HL-60 (cell line): ENCODE results near the gene NRCAM.

Experiments
- TF ChIP-seq, protein P1 (sequence below): IDR thresholded peaks from one replicate; pipeline ENCODE4 v1.5.1; 2011; ENCODE audit warnings: low read length, control low read depth, inconsistent platforms; ENCODE audit not compliant: insufficient read depth
- TF ChIP-seq, protein P2 (sequence below): IDR thresholded peaks from 2 replicates; pipeline ENCODE4 v1.6.1; 2012; ENCODE audit warnings: low read depth; ENCODE audit not compliant: insufficient replicate concordance

DNA sequence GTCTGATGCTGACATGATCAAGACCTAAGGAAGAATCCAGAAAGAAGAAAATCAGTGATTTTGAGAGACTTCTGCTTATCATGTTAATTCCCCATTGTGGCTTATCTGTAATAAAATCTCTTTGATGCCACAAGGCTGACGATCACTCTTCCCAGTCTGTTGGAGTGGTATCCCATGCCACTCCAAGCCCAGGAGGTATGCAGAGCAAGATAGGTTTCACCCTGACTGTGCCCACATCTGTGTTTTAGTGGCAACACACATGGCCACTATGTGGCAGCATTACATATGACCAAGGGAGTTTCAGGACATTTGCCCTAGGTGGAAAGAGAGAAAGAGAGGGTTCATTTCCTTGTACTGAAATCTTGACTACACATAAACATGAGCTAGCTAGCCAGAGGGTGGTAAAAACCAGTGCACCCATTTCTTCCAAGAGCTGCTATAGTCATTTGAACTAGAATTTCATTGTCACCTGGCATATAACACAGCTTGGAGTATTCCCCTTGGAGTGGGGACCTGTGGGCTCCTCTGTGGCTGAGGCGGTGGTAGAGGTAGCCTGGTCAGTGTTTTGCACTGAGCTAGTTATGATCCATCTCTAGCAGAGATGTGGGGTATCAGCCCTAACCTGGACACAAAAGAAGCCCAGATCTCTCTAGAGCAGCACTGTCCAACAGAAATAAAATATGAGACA is 346.9 kb downstream of the NRCAM start:
- TF ChIP-seq, protein P1, sequence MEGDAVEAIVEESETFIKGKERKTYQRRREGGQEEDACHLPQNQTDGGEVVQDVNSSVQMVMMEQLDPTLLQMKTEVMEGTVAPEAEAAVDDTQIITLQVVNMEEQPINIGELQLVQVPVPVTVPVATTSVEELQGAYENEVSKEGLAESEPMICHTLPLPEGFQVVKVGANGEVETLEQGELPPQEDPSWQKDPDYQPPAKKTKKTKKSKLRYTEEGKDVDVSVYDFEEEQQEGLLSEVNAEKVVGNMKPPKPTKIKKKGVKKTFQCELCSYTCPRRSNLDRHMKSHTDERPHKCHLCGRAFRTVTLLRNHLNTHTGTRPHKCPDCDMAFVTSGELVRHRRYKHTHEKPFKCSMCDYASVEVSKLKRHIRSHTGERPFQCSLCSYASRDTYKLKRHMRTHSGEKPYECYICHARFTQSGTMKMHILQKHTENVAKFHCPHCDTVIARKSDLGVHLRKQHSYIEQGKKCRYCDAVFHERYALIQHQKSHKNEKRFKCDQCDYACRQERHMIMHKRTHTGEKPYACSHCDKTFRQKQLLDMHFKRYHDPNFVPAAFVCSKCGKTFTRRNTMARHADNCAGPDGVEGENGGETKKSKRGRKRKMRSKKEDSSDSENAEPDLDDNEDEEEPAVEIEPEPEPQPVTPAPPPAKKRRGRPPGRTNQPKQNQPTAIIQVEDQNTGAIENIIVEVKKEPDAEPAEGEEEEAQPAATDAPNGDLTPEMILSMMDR: peak; percentile 52
- TF ChIP-seq, protein P2, sequence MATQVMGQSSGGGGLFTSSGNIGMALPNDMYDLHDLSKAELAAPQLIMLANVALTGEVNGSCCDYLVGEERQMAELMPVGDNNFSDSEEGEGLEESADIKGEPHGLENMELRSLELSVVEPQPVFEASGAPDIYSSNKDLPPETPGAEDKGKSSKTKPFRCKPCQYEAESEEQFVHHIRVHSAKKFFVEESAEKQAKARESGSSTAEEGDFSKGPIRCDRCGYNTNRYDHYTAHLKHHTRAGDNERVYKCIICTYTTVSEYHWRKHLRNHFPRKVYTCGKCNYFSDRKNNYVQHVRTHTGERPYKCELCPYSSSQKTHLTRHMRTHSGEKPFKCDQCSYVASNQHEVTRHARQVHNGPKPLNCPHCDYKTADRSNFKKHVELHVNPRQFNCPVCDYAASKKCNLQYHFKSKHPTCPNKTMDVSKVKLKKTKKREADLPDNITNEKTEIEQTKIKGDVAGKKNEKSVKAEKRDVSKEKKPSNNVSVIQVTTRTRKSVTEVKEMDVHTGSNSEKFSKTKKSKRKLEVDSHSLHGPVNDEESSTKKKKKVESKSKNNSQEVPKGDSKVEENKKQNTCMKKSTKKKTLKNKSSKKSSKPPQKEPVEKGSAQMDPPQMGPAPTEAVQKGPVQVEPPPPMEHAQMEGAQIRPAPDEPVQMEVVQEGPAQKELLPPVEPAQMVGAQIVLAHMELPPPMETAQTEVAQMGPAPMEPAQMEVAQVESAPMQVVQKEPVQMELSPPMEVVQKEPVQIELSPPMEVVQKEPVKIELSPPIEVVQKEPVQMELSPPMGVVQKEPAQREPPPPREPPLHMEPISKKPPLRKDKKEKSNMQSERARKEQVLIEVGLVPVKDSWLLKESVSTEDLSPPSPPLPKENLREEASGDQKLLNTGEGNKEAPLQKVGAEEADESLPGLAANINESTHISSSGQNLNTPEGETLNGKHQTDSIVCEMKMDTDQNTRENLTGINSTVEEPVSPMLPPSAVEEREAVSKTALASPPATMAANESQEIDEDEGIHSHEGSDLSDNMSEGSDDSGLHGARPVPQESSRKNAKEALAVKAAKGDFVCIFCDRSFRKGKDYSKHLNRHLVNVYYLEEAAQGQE: no peak
